Kidney (tissue), 14 donors: Measurements from ENCODE around the gene NKX2-2. TPM values are rescaled to one million over a fixed set of nuclear protein-coding genes. Genes with fewer than 3 reads are reported as not detected.

Experiments
- DNase-seq, 5 donors: peaks; one replicate each; pipeline ENCODE4 v3.0.0-alpha.2; 2013 to 2020
- FAIRE-seq: peaks from 2 replicates; lab custom pipeline; 2012; peaks lifted over from hg19 to GRCh38; lab: Jason Lieb, UNC
- H3K27ac ChIP-seq, 2 donors: one replicate each; pipeline ENCODE4 v1.7.0; 2013; ENCODE audit warnings: low read depth in 2 of 2, low read length in 2 of 2, inconsistent platforms in 1 of 2
- H3K27me3 ChIP-seq: one replicate; pipeline ENCODE4 v1.7.1; 2013; ENCODE audit warnings: low read length, inconsistent platforms; ENCODE audit not compliant: control insufficient read depth, insufficient read depth
- H3K36me3 ChIP-seq, 3 donors: one replicate each; pipeline versions ENCODE4 v1.7.0 to v1.7.1; 2013; ENCODE audit warnings: low read length in 3 of 3, control low read depth in 1 of 3, inconsistent platforms in 1 of 3; ENCODE audit not compliant: insufficient read depth in 3 of 3, control insufficient read depth in 2 of 3
- H3K4me1 ChIP-seq, 3 donors: one replicate each; pipeline versions ENCODE4 v1.7.0 to v1.7.1; 2013; ENCODE audit warnings: low read length in 3 of 3, inconsistent platforms in 1 of 3, low read depth in 1 of 3; ENCODE audit not compliant: control insufficient read depth in 2 of 3, insufficient read depth in 2 of 3
- H3K4me3 ChIP-seq, 3 donors: one replicate each; pipeline versions ENCODE4 v1.7.0 to v1.8.1; 2013; ENCODE audit warnings: low read length in 3 of 3, control low read depth in 1 of 3, inconsistent platforms in 1 of 3
- H3K9ac ChIP-seq, 3 donors: one replicate each; pipeline versions ENCODE4 v1.7.0 to v1.7.1; 2013; ENCODE audit warnings: low read length in 3 of 3, control low read depth in 1 of 3, inconsistent platforms in 1 of 3
- H3K9me3 ChIP-seq, 3 donors: one replicate each; pipeline versions ENCODE4 v1.7.0 to v1.7.1; 2013; ENCODE audit warnings: low read length in 3 of 3, control low read depth in 1 of 3, inconsistent platforms in 1 of 3; ENCODE audit not compliant: control insufficient read depth in 2 of 3, insufficient read depth in 1 of 3
- intact Hi-C: fragments of 100-400 bp; cut with DNase I; formaldehyde crosslinking; loops from one replicate; pipeline ENCODE4 v1.11.1; 2022
- polyA plus RNA-seq: library from polyadenylated mRNA; stranded (reverse); fragments of 350-450 nt; fragmentation: Illumina TruSeq; extraction: RNeasy Lipid Tissue Mini Kit (QIAGEN cat#74804); gene quantifications from one replicate; pipeline ENCODE4 v1.2.3, GENCODE V29; 2014; ENCODE audit warnings: low read depth, low replicate concordance; ENCODE audit not compliant: insufficient read depth
- total RNA-seq: library from RNA; stranded (reverse); fragmentation: NEBNext Ultra II Directional; extraction: Animal tissue kit (Norgen Biotek cat#: 25700); gene quantifications from one replicate; pipeline ENCODE4 v1.2.1, GENCODE V29; 2021
- TF ChIP-seq, protein P1 (sequence below): IDR thresholded peaks from 3 replicates; pipeline ENCODE4 v1.5.1; 2012; ENCODE audit warnings: mild to moderate bottlenecking, moderate library complexity, borderline replicate concordance; ENCODE audit not compliant: insufficient read depth; ENCODE audit errors: extremely low read depth
- donor health status: control.
- donor health status: control.
- donor health status: control.
- donor health status: control.
- donor health status: control.
- donor health status: DM: yes; HTN: yes; CAD: no.
- donor health status: Normal renal cell carcinoma (clear cell type).

The NKX2-2 gene
- total and polyA plus RNA-seq, 2 donors from 2014 or later = not detected

GRCh38 chr20:21464916-21465315, 48.9 kb downstream of the NKX2-2 start:
- Histone ChIP-seq H3K9ac (no peak overlapping the region), H3K4me1 (no peaks in the 10 kb centered on the region), H3K27me3 (no peaks in the 10 kb centered on the region), H3K27ac (no peak overlapping the region), H3K4me3 (no peak overlapping the region), H3K9me3 (no peaks in the 10 kb centered on the region), H3K36me3 (no peaks in the 10 kb centered on the region)
- FAIRE-seq (no peak), DNase-seq (no peak)
- TF ChIP-seq, protein P1, sequence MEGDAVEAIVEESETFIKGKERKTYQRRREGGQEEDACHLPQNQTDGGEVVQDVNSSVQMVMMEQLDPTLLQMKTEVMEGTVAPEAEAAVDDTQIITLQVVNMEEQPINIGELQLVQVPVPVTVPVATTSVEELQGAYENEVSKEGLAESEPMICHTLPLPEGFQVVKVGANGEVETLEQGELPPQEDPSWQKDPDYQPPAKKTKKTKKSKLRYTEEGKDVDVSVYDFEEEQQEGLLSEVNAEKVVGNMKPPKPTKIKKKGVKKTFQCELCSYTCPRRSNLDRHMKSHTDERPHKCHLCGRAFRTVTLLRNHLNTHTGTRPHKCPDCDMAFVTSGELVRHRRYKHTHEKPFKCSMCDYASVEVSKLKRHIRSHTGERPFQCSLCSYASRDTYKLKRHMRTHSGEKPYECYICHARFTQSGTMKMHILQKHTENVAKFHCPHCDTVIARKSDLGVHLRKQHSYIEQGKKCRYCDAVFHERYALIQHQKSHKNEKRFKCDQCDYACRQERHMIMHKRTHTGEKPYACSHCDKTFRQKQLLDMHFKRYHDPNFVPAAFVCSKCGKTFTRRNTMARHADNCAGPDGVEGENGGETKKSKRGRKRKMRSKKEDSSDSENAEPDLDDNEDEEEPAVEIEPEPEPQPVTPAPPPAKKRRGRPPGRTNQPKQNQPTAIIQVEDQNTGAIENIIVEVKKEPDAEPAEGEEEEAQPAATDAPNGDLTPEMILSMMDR = no peak
- intact Hi-C loops = no loop called here

Other genes with a start within 250 kb of the NKX2-2 start
- gene XRN2, start 210.7 kb downstream of the NKX2-2 start, total RNA-seq = 60.9 TPM
- 22.6 TPM for gene XRN2, start 210.7 kb downstream of the NKX2-2 start, polyA plus RNA-seq
- gene NKX2-4, start 116.5 kb downstream of the NKX2-2 start, total RNA-seq = not detected
- not detected for gene NKX2-4, start 116.5 kb downstream of the NKX2-2 start, polyA plus RNA-seq
- not detected for gene PAX1, start 191.6 kb upstream of the NKX2-2 start, total RNA-seq
- not detected for gene PAX1, start 191.6 kb upstream of the NKX2-2 start, polyA plus RNA-seq